HK-2 (cell line): ENCODE data around the gene ACTN1.

Experiments
- DNase-seq: peaks from one replicate; pipeline ENCODE4 v3.0.0-alpha.2; 2018; ENCODE audit not compliant: unreplicated experiment

Gene ACTN1

DNA sequence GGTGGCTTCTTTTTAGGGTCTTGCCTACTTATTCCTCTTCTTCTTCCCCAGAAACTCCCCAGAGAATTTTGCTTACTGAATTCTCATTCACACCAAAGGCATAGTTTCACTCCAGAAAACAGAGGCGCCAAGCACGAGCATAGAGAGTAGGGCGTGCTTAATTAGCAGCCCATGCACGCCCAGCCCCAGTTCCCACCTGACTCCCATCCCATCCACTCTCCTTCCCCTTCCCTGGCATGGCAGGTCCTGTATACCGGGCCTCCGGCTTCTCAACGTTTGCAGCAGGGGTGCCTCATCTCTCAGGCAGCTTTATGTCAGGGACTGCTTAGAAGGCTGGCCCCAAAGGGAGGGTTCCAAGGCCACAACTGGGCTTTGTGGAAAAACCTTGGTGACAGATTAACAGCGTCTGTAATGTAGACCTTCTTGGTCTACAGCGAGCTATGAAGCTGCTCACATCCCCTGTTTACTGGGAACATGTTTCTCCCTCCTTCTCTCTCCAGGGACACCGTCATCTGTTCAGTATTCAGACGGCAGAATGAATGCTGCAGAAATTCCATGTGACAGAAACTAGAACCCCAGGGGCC is 62.7 kb downstream of the ACTN1 start:
- no peak for DNase-seq

DNA sequence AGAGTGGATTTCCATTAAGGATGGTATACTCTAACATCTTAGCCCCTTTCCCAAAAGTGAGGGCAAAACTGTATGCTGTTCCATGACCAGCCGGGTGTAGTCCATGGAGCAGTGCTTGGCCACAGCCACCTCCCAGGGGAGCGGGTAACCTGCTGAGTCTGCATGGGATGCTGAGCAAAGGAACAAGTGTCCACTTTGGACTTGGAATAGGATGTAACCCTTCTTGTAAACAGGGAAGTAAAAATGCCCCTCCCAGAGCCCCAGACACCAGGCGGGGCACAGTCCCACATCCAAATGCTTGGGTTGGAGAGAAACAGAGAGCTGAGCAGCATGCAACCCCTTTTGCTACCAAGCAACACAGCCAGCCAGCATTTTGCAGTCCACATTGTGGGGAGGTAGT is 65.6 kb downstream of the ACTN1 start:
- DNase-seq: no peak

DNA sequence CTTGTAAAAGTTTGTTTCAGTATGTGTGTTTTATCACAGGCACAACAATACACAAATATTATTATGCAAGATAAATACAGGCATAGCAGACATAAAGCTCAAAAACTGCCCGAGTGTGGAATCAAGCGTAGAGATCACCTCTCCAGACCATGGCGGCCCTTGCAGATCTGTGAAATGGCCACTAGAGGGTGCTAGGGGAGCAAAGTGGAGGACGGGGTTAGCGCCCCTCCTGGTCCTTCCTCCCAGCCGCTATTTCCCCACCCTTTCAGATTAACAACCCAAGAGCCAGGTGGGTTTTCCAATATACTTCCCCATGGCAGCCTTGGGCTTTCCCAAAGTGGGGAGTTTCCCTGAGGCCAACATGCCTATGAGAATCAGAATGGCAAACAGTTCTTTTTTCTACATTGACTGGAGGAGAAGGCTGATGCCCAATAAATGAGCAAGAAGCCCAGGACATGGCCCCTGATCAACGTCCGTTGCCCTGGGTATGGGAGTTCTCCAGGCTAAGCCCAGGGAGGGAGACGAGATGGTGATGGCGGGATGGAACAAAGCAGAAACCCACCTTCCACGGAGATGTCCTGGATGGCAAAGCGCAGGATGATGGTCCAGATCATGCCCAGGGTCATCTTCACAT is 67.4 kb downstream of the ACTN1 start:
- peak; percentile 67 for DNase-seq

DNA sequence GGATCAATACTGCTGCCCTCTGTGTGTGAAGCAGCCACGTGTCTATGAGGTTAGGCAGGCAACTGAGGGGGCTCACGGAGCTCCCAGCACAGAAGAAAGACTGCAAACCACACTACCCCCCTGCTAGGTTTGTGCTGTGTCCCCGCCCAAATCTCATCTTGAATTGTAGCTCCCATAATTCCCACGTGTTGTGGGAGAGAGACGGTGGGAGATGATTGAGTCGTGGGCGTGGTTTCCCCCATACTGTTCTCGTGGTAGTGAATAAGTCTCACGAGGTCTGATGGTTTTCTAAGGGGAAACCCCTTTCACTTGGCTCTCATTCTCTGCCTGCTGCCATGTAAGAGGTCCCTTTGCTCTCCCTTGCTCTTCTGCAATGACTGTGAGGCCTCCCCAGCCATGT is 68.6 kb downstream of the ACTN1 start:
- DNase-seq: no peak

DNA sequence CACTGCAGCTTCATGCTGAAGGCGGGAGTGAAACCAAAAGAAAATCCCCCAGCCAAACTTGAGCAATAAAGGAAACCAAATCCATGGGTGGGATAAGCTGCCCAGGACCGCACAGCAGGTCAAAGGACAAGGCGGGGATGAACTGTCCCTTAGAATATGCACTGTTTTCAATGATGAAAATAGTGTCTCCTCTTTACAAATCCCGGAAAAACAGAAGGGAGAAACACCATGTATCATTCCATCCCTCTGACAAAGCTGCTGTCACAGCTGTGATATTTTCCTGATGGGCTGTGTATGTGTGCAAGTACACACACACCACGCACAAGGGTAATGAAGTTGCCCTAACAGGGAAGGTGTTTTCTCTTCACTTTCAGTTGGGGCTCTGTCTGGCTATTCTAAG is 70.3 kb downstream of the ACTN1 start:
- DNase-seq: no peak

DNA sequence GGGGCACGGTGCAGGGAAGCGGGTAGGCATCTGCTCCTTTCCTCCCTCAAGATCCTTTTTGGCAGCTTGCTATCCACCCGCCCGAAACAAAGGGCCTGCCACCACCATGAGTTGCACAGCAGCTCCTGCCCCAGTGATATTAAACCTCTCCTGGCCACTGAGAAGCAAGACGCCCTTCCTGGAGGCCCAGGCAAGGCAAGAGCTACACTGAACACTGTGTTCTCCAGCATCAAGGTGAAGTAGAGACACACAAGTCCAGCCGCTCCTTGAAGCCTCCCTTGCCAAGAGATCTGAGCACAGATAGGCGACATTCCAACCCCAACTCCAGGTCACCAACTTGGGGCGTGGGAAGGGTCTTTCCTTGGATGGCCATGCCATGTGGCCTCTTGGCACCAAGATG is 70.9 kb downstream of the ACTN1 start:
- no peak for DNase-seq

DNA sequence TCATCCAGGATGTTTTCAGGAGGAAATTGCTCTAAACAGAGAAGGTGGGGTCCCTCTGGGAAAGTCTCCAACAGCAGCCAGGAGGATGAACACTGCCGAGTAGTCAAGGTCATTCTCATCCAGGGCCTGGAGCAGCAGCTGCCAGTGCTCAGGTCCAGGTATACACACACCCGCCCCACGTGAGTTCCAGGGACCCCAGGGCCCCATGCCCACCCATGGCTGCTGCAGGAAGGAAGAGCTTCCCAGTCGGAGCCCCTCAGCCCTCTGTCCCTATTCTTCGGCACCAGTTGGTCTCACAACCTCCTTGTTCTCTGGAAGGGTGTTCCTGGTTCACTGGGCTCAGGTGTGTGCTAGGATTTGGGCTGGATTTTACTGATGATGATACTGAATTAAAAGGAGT is 72.7 kb downstream of the ACTN1 start:
- no peak for DNase-seq

DNA sequence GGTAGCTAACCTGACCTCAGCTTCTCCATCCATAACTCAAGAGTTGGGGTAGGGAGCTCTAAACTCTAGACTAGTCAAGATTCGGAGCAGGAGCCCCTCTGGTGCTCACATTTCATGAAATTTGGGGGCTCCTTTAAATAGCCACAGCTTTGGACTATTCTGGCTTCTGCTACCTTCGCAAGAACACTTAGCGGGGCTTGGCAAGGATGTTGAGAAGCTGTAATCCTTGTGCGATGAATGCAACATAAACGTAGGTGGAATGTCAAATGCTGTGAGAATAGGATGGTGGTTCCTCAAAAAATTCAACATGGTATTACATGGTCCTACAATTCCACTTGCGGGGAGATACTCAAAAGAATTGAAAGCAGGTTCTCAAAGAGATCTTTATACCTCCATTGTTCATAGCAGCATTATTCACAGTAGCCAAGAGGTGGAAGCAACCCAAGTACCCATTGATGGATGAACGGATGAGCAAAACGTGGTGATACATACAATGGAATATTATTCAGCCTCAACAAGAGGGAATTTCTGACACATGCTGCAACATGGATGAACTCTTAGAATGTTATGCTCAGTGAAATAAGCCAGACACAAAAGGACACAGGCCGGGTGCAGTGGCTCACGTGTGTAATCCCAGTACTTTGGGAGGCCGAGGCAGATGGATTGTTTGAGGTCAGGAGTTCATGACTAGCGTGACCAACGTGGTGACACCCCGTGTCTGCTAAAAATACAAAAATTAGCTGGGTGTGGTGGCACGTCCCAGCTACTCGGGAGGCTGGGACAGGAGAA is 73.8 kb downstream of the ACTN1 start:
- no peak for DNase-seq

DNA sequence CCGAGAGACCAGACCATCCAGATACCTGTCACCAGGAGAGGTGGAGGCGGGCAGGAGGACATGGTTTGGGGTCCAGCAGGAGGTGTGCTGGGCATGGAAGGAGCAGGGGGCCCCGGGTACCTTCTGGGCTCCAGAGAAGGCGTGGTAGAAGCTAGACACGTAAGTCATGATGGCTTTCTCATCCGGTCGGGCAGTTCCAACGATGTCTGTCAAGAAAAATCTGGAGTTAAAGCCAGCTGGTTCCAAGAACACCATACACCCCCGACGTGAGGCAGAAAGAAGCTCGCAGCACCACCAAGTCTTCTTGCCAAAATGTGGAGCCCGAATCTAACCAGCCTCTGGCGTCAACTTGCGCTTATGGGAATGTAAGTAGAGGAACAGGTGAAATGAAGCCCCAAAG is 76.7 kb downstream of the ACTN1 start:
- no peak for DNase-seq

DNA sequence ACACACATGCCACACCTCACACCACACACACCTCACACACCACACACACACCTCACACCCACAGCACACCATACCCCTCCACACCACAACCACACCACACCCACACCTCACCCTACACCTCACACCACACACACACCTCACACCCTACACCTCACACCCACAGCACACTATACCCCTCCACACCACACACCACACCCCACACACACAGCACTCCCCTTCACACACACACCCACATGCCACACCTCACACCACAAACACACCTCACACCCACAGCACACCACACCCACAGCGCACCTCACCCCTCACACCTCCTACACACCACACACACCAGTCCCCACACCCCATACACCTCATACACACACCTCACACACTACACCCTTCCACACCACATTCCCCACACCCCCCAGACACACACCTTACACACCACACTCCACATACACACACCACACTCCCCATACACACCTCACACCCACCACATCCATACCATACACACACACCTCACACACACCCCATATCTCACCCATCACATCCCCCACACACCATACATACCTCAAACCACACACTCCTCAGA is 80.0 kb downstream of the ACTN1 start:
- DNase-seq: no peak

DNA sequence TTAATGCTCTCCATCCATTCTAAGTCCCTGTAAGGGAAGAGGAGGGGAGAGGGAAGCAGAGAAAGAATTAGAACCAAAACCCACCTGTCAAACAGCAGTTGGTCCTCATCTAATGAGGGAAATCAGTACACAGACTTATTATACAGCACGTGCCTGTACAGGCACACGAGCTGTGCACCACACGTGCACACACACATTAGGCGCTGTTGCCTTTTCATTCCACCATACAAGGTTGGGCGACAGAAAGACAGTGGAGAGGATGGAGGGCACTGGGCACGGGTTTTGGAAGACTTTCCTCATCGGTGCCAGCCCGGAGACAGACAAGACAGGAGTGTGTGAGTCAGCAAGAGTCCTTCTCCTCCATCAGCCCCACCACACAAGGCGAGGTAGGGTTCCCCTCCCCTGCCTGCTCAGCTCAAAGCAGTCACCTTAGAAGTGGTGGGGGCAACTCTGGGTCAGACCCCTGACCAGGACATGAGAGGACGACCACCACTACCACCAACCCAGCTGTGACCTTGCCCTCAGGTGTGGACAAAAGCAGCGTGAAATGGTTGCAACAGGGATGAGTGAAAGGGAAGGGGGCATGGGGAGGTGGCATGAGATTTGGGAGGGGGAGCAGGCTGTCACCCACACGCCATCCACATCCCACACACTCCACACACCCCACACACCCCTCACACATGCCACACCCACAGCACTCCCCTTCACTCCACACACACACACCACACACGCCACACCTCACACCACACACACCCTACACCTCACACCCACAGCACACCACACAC is 80.7 kb downstream of the ACTN1 start:
- DNase-seq: no peak

DNA sequence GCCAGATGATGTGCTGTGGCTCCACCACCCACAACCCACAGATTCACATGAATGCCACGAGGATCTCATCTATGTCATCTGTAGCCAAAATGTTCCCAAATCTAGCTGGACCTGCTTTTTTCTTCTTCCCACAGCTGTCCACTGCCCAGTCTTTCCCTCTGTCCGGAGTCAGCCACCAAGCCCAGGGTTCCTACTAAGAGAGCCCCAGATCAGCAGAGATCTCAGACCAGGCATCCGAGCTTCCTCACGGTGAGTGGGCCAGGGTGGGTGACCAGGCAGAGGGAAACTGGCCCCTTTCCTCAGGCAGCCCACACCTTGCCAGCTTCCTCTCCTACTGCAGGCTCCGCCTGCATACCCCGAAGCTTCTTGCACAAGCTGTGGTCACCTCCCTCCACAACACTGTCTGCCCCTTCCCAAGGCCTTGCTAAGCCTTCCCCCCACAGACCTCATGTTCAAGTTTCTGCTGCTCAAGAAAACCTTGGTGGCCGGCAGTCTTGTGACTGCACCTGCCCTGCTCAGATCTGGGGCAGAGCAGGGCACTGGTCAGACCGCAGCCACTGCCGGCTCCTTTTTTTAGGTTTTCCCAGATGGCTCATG is 81.4 kb downstream of the ACTN1 start:
- no peak for DNase-seq

DNA sequence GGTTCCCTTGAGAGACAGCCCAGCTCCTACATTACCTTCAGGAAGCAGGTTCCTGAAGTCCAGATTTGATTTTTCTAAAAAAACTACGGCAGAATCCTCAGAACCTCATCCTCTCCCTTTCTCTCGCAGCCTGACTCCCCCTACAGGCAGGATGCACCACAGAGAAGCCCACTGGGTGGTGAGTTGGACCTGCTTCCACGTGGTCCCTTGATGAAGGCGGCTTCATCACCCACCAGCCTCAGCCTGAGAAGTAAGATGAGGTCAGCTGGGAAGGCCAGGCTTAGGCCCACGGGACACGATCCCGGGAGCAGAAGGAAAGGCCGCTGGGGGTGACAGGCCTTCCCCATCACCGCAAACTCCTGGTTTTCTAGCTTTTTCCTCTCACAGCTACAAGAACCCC is 83.0 kb downstream of the ACTN1 start:
- no peak for DNase-seq

DNA sequence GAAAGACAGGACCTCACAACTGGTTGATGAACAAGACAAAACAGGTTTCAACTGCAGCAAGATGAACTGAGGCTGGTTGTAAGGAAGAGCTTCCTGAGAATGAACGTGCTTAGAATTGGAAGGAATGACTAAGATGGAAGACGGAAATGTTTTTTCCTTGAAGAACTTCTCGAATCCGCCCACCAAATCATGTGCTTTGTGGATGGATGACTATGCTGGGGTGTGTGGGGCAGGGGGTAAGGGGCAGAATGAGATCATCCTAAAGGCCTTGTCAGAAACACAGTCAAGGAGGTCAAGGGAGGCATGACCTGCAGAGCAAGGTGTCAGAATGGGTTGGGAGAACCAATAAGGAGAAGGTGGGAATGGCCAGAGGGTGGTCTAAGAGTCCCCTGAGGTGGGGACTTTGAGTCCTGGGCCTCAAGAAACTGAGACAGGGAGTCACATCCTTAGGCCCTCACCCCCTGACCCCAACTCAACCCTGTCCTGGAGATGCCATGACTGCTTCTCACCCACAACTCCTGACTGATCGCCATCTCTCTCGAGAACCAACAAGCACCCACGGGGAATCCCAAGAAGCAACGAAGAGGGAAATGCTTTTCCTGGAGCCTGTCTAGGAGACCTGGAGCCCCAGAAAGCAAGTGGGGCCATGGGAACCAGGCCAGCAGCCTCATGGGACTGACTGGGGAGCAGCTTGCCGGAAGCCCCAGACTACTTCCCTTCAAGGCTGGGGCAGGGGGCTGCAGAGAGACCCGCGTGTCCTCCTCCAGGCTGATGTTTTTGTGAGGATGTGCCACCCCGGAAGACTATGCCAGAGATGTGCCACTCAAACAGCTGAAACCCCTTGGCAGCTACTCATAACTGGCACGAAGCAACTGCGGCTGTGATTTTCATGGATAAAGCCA is 84.0 kb downstream of the ACTN1 start:
- DNase-seq: no peak

DNA sequence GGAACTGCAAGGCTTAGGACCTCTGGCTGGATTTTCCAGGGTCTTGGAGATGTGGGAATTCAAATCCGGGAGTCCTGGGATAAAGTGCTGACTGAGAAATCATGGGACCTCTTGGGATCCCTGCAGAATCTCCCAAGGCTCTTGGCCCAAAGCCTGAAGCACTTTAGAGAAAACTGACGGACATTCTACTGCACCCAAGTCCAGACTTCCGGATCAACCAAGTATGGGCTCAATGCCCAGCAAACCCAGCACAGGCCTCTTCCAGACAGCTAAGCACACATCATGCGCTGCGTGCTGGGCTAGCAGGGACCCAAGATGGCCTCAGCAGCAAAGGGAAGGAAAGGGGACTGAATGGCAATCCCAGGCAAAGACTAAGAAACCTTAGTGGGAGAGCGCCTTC is 85.0 kb downstream of the ACTN1 start:
- no peak for DNase-seq

DNA sequence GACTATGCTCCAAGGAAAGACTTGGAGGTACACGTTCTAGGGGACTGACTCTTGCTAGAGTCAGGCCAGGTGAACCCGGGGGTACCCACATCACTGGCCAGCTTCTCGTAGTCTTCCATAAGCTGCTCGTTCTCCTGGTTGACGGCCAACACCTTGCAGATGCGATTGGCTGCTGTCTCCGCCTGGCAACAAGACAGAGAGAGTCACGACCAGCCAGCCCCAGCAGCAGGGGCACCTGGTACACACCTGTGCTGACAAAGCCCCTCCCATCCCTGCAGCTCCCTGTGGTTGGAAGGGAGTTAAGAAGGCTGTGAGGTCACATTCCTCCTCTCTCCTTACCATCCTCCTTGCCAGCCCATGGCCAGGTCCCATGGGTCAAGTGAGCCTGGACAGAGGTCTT is 85.5 kb downstream of the ACTN1 start:
- DNase-seq: no peak

DNA sequence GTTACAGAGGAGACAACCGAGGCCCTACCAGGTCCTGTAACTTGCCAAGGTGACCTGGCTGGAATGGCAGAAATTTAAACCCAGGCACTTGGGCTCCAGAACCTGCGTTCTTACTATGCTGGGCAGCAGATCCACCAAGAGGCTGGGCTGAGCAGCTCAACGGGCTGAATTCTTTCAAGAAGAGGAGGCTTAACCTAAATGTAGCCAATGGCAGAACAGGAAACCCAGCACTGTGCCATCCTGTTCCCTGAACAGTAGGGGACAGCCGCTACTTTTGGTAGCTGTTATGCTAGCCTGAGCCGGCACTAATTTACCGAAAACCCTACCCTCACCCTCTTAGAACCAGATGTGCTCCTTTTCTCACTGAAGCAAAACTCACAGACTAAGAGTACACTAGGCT is 86.1 kb downstream of the ACTN1 start:
- DNase-seq: no peak

DNA sequence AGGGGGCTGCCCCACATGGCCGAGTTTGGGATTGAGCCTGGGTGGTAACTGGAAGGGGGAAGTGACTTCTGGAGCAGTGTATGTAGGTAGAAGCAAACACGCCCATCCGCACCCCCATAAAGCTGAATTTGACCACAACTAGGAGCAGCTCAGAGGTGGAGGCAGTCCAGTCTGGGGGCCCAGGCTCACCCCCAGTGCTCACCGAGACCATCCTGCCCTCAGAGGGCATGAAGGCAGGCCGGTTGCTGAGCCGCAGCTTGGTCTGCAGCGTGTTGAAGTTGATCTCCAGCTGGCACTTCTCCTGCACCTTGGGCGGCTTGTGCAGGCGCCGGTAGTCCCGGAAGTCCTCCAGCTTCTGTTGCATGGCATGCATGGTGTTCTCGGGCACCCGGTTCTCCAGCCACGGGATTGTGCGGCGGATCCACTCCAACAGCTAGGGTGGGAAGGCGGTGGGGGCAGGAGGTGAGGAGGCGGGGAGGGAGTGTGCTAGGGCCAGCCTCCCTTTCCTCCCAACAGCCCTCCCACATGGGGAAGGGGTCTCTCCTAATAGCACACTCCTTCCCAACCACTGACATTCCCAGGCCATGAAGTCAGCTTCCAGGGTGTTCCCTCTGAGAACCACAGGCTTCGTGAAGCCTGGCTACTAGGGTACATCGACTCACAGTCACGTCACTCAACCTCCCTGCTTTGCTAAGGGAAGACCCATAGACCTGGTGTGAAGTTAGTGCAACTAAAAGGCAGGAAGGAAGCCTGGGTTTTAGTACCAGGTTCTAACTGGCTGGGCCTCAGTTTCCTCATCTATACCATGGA is 87.0 kb downstream of the ACTN1 start:
- DNase-seq: no peak

DNA sequence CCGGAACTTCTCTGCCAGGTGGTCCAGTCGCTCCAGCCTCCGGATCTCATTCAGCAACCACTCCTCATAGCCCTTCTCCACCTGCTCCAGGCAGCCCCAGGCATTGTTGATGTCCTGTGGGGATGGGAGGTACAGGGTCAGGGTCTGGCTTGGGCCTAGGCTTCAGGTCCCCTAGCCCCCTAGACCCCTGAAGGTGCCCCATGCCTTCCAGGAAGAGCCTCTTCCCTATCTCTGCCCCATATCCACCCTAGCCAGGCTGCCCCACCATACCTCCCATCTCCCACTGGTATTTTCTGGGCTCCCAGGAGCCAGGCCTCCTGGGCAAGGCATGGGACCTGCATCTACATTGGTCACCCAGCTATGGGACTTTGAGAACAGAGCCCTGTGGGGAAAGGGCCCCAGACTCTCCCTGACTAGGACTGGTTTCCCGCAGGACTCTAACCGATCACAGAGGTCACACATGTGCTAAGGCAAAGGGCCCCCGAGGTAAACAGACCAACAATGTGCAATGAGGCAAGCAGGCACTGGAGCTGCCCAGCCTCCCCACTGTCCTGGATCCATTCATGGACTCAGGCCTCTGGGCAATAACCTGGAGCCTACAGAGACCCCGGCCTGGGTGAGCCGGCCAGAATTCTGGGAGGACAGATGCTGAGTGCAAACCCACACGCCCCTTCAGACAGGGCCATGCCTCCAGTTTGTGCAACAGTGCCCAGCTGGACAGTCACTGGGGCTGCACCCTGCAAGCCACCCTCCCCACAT is 88.8 kb downstream of the ACTN1 start:
- no peak for DNase-seq
